Natural killer cell (primary cell): Measurements from ENCODE around the gene UBC. TPM values are rescaled to one million over a fixed set of nuclear protein-coding genes. Genes with fewer than 3 reads are reported as not detected.

Source experiments
- ATAC-seq, 3 donors: fragments of 150-1000 bp in 2 of 3; fragments of 200-7000 bp in 1 of 3; cut with Tn5 transposase; 1 replicate in 1 of 3; 2 replicates in 2 of 3; pipeline ENCODE4 v1.10.0; 2021; ENCODE audit warnings: mild to moderate bottlenecking in 2 of 3, moderate library complexity in 2 of 3
- DNase-seq, 2 donors: peaks; one replicate each; pipeline versions ENCODE4 v3.0.0 to v3.0.0-alpha.2; 2013 to 2021; ENCODE audit warnings: mixed read lengths in 1 of 2
- H3K27ac ChIP-seq: one replicate; pipeline ENCODE4 v1.5.1; 2013; ENCODE audit warnings: mild to moderate bottlenecking, low read length
- H3K27me3 ChIP-seq: one replicate; pipeline ENCODE4 v1.6.1; 2013; ENCODE audit warnings: low read length; ENCODE audit not compliant: control insufficient read depth, insufficient read depth
- H3K36me3 ChIP-seq: one replicate; pipeline ENCODE4 v1.6.1; 2013; ENCODE audit warnings: low read length; ENCODE audit not compliant: control insufficient read depth, insufficient read depth
- H3K4me1 ChIP-seq: one replicate; pipeline ENCODE4 v1.6.1; 2013; ENCODE audit warnings: low read length; ENCODE audit not compliant: control insufficient read depth, insufficient read depth
- H3K4me3 ChIP-seq: one replicate; pipeline ENCODE4 v1.5.1; 2013; ENCODE audit warnings: low read length
- H3K9me3 ChIP-seq: one replicate; pipeline ENCODE4 v1.6.1; 2013; ENCODE audit warnings: low read length; ENCODE audit not compliant: control insufficient read depth, insufficient read depth
- H3K27ac Mint-ChIP-seq, 2 donors: one replicate each; pipeline ENCODE4 v1.8.0; 2022; ENCODE audit warnings: mild to moderate bottlenecking in 2 of 2, mixed read lengths in 2 of 2, moderate library complexity in 1 of 2
- H3K27me3 Mint-ChIP-seq, 2 donors: one replicate each; pipeline ENCODE4 v1.8.0; 2022; ENCODE audit warnings: low read depth in 2 of 2, mixed read lengths in 2 of 2
- H3K36me3 Mint-ChIP-seq: one replicate; pipeline ENCODE4 v1.8.0; 2022; ENCODE audit warnings: mixed read lengths
- H3K4me1 Mint-ChIP-seq, 2 donors: one replicate each; pipeline ENCODE4 v1.8.0; 2022; ENCODE audit warnings: mixed read lengths in 2 of 2
- H3K4me3 Mint-ChIP-seq: one replicate; pipeline ENCODE4 v1.8.0; 2022; ENCODE audit warnings: mild to moderate bottlenecking, moderate library complexity, mixed read lengths
- H3K9me3 Mint-ChIP-seq, 2 donors: one replicate each; pipeline ENCODE4 v1.8.0; 2022; ENCODE audit warnings: mixed read lengths in 2 of 2
- WGBS: methylation state at CpG from one replicate; pipeline ENCODE4 v1.1.7; 2013; ENCODE audit warnings: missing lambda C conversion rate; ENCODE audit not compliant: insufficient coverage; 5-methylcytosine and 5-hydroxymethylcytosine counted together
- intact Hi-C: fragments of 100-400 bp; cut with micrococcal nuclease; formaldehyde crosslinking; loops from one replicate; pipeline ENCODE4 v1.14.2; 2022
- total RNA-seq, 4 donors: library from RNA; stranded (reverse); fragments of 120-200 nt in 1 of 4; gene quantifications; one replicate each; pipeline versions ENCODE4 v1.2.3 to v1.2.4, GENCODE V29; 2013 to 2022
- TF ChIP-seq, protein P1 (sequence below): fragments of 200-600 bp; IDR thresholded peaks from one replicate; pipeline ENCODE4 v1.8.0; 2022; ENCODE audit warnings: antibody characterized with exemption

The UBC gene
- total RNA-seq, 3 donors from 2014 or later (not counting 1 experiment from before 2014, with no cell fraction given): 1,276 to 1,737 (median 1,334) TPM

DNA sequence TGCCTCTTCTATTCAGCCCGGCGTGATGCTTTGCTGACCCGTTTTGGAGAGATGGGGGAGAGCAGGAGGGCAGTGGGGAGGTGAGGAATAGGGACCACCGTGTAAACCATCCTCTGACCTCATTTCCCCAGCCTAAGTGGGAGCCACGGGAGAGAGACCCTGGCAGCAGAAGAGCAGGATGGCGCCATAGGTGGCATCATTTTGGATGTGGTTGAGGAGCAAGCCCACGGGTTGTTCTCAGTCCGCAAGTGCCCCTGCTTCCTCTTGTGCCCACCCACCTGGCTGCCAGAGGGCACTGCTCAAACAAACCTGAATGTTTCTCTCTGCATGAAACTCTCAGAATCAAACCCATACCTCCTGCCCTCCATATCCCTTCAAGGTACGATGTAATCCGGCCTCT, 10.7 kb upstream of the UBC start:
- WGBS: 83% methylated on average over 8 of the region's 10 CpGs
- no peak overlapping the region for H3K4me3 Mint-ChIP-seq
- Histone ChIP-seq H3K27me3 (no peaks in the 10 kb centered on the region), H3K9me3 (no peaks in the 10 kb centered on the region), H3K36me3 (no peaks in the 10 kb centered on the region), H3K4me3 (no peak overlapping the region), H3K4me1 (peaks cover 38% of the 10 kb centered on the region), H3K27ac (no peak overlapping the region)
- peak overlapping the region; percentile 49 to 99 for H3K27ac Mint-ChIP-seq
- ATAC-seq: no peak
- H3K36me3 Mint-ChIP-seq: no peaks in the 10 kb centered on the region
- H3K9me3 Mint-ChIP-seq: no peaks in the 10 kb centered on the region
- DNase-seq: peak in 1 of 2 donors; percentile 34
- H3K4me1 Mint-ChIP-seq: peaks cover 48 to 61% of the 10 kb centered on the region in 2 donors
- TF ChIP-seq, protein P1, sequence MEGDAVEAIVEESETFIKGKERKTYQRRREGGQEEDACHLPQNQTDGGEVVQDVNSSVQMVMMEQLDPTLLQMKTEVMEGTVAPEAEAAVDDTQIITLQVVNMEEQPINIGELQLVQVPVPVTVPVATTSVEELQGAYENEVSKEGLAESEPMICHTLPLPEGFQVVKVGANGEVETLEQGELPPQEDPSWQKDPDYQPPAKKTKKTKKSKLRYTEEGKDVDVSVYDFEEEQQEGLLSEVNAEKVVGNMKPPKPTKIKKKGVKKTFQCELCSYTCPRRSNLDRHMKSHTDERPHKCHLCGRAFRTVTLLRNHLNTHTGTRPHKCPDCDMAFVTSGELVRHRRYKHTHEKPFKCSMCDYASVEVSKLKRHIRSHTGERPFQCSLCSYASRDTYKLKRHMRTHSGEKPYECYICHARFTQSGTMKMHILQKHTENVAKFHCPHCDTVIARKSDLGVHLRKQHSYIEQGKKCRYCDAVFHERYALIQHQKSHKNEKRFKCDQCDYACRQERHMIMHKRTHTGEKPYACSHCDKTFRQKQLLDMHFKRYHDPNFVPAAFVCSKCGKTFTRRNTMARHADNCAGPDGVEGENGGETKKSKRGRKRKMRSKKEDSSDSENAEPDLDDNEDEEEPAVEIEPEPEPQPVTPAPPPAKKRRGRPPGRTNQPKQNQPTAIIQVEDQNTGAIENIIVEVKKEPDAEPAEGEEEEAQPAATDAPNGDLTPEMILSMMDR: no peak
- intact Hi-C loops: no loop called here
- peaks cover 0 to 3% of the 10 kb centered on the region in 2 donors for H3K27me3 Mint-ChIP-seq

DNA sequence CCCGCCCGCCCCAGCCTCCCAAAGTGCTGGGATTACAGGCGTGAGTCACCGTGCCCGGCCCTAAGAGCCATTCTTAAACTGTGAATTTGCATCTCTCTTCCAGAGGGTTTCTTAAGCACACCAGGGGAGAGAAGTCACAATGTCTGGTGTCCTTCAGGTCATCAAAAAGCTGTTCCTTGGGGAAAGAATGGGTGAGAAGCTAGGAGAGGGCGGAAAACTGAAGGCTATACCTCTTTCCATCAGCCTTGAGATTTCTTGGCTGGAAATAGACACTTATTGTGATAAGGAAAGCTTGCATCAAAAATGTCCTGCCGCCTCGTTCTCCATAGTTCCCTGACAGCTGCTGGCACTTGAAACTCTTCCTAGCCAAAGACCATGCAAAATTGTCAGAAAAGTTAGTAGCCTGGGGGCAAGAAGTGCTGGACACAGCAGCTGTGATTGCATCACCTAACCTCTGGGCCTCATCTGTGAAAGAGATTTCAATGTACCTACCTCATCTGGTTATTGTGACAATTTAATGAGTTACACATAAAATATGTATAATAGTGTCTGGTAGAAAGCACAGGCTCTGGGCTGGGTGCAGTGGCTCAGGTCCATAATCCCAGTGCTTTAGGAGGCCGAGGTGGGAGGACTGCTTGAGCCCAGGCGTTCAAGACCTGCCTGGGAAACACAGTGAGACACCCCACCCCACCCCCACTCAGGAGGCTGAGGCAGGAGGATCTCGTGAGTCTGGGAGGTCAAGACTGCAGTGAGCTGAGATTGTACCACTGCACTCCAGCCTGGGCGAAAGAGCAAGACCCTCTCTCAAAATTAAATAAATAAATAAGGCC, 9.7 kb upstream of the UBC start:
- no peaks in the 10 kb centered on the region for H3K27me3 ChIP-seq
- WGBS: 98% methylated on average over 12 of the region's 12 CpGs
- no peaks in the 10 kb centered on the region for H3K36me3 Mint-ChIP-seq
- intact Hi-C loops: no loop called here
- H3K4me1 ChIP-seq: peaks cover 44% of the 10 kb centered on the region
- H3K4me3 Mint-ChIP-seq: no peak overlapping the region
- H3K27ac Mint-ChIP-seq: no peak overlapping the region
- H3K4me1 Mint-ChIP-seq: peaks cover 53 to 67% of the 10 kb centered on the region in 2 donors
- no peaks in the 10 kb centered on the region for H3K36me3 ChIP-seq
- H3K4me3 ChIP-seq: no peak overlapping the region
- DNase-seq (no peak), ATAC-seq (no peak)
- TF ChIP-seq, protein P1: no peak
- peaks cover 0 to 3% of the 10 kb centered on the region in 2 donors for H3K27me3 Mint-ChIP-seq
- no peaks in the 10 kb centered on the region for H3K9me3 Mint-ChIP-seq
- no peak overlapping the region for H3K27ac ChIP-seq
- no peaks in the 10 kb centered on the region for H3K9me3 ChIP-seq

DNA sequence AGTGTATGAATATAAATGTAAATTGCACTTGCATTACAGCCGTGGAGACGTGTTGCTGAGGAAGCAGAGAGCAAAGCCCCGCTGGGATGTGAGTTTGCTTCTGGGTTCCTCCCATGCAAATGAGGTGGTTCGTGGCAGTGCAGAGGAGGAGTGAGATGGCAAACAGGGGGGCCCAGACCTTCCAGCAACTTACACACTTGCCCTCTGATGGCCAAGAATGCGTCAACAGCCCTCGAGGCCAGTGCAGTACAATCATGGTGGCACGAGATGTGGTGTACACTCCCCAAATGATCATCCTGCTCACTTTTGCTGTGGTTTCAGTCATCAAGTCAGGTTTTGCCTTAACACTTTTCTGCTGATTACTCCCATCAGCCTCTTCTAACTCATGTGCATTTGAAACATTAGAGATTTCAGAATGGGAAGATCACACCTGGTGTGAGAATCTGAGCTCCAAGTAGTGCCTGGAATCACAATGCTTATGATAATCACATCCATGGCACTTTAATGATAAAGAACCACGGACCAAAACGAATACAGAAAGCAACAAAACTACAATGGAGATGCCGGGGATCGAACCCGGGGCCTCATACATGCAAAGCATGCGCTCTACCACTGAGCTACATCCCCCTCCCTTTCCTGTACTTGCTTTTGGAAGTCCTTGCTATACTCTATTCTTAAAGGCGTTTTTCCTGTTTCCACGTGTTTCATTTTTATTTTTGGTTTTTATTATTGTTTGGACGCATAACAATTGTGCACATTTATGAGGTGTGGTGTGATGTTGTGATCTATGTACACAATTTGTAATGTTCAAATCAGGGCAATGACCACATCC, 7.0 kb upstream of the UBC start:
- Mint-ChIP-seq H3K27ac (peak overlapping the region; percentile 100), H3K4me3 (peak overlapping the region; percentile 85), H3K27me3 (no peaks in the 10 kb centered on the region), H3K9me3 (no peaks in the 10 kb centered on the region), H3K4me1 (peaks cover 50 to 61% of the 10 kb centered on the region in 2 donors), H3K36me3 (no peaks in the 10 kb centered on the region)
- ATAC-seq (peak in 2 of 3 donors; percentile 12 to 25), DNase-seq (peak; percentile 44 to 87)
- Histone ChIP-seq H3K4me3 (peak overlapping the region; percentile 4), H3K36me3 (no peaks in the 10 kb centered on the region), H3K27me3 (no peaks in the 10 kb centered on the region), H3K4me1 (peaks cover 58% of the 10 kb centered on the region), H3K9me3 (no peaks in the 10 kb centered on the region), H3K27ac (peak overlapping the region; percentile 91)
- intact Hi-C loops: no loop called here
- TF ChIP-seq, protein P1: no peak
- 3% methylated on average over 13 of the region's 16 CpGs for whole genome bisulfite sequencing
